HG02763 (cell line): ENCODE data around the gene MAP3K14.
"Not testable (repeated sequence)": the region's sequence is repeated elsewhere in the genome, so short reads cannot be mapped to it uniquely, and the experiment has no call there.

Experiments
- ATAC-seq: cut with Tn5 transposase; IDR thresholded peaks from one replicate; pipeline ENCODE4 v1.9.1; 2021; ENCODE audit warnings: mild to moderate bottlenecking, moderate library complexity; ENCODE audit not compliant: unreplicated experiment

Gene MAP3K14

DNA sequence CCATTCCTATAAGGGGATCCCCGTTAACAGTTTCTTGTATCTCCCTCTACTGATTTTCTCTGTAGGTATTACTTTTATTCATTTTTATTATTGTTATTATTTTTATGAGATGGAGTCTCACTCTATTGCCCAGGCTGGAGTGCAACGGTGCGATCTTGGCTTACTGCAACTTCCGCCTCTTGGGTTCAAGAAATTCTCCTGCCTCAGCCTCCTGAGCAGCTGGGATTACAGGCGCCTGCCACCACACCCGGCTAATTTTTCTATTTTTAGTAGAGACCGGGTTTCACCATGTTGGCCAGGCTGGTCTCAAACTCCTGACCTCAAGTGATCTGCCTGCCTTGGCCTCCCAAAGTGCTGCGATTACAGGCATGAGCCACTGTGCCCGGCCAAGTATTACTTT is 14.6 kb downstream of the MAP3K14 start:
- ATAC-seq, result not testable (repeated sequence)

DNA sequence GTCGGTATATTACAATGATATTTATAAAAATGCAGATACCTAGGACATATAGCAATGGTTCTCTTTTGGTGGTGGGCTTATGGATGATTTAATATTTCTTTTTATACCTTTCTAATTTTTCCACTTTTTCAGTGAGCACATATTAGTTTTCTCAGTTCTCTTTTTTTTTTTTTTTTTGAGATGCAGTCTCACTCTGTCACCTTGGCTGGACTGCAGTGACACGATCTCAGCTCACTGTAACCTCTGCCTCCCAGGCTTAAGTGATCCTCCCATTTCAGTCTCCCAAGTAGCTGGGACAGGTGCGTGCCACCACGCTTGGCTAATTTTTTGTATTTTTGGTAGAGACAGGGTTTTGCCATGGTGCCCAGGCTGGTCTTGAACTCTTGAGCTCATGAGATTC is 15.1 kb downstream of the MAP3K14 start:
- no peak for ATAC-seq

DNA sequence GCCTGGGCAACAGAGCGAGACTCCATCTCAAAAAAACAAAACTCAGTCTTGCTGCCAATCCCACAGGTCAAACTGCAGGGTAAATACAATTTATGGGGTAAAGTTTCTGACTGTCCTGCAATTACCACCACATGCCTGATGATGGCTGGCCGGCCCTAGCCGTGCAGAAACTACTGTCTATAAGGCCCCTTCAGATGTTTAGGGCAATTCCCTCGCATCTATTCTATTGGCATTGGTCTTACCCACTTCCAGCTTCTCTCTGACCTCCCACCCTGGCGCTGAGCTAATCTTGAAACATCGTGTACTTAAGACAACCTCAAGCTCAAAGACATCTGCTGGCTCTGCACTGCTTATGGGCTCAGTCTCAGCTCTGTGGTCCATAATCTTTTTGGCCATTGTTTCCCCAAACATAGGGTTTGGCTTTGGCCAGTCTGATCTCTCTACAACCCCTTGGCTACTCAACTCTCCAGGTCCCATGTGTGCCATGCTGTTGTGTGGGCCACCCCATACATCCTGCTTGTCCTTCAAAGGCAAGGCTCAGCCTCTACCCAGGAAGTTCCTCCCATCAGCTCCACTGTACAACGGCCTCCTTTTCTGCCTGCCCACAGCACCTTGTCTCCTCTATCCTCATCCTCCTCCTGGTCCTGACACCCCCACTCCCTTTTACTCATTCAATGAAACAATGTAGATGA is 16.6 kb downstream of the MAP3K14 start:
- no peak for ATAC-seq

DNA sequence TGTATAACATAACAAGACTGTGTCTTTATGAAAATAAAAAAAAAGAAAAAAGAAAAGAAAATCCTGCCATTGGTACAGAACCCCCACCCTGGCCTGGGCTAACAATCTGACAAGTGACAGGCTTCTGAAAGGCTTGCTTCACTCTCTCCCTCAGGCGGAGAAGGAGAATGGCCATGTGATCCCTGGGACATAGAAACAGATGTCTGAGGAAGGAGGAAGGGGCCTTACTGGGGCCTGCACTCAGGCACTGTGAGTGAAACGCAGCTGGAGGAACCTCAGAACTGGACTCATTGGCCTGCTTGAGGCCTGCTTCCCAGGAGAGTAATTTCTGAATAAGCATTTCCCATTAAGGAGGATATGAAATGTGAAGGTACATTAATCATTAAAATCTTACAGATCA is 17.5 kb downstream of the MAP3K14 start:
- ATAC-seq, result no peak

DNA sequence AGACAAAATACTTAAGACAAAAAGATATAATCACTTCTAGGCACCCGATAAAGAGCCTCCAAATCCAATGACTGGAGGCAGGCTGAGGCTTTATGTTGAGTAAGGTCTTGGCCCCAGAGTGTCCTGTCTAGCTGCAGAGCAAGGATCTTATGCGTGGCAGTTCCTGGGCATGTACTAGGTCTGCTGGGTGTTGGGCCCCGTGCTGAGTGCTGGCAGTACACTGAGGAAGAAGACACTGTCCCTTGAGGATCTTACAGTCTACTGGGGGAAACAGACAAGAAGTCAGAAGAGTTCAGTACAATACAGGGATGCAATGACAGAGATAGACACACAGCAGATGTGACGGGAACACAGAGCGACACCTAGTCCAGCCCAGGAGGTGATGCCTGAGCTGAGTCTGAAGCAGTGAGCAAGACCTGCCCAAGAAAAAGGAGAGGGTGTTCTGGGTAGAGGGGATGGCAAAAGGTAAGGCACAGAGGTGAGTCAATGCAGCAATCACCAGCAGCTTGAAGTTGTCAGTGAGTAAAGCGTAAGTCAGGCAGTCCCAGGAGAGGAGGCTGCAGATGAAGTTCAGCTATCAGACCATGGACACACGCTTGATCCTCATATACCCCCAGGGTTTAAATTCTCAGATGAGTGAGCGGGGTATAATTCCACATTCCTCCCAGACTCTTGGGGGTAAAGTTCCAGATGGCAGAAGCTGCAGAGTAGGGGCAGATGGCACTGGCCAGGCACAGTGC is 18.1 kb downstream of the MAP3K14 start:
- no peak for ATAC-seq

DNA sequence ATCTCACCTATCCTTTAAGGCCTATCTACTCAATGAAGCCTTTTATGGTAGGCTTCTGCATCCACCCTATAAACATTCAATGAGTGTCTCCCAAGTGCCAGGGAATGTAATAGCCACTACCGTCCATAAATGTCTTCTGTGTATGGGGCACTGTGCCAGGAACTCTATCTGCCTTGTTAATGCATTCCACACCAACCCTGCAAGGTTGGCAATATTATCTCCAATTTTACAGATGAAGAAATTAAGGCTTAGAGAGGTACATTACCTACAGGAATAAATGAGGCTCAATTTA is 20.0 kb downstream of the MAP3K14 start:
- no peak for ATAC-seq

DNA sequence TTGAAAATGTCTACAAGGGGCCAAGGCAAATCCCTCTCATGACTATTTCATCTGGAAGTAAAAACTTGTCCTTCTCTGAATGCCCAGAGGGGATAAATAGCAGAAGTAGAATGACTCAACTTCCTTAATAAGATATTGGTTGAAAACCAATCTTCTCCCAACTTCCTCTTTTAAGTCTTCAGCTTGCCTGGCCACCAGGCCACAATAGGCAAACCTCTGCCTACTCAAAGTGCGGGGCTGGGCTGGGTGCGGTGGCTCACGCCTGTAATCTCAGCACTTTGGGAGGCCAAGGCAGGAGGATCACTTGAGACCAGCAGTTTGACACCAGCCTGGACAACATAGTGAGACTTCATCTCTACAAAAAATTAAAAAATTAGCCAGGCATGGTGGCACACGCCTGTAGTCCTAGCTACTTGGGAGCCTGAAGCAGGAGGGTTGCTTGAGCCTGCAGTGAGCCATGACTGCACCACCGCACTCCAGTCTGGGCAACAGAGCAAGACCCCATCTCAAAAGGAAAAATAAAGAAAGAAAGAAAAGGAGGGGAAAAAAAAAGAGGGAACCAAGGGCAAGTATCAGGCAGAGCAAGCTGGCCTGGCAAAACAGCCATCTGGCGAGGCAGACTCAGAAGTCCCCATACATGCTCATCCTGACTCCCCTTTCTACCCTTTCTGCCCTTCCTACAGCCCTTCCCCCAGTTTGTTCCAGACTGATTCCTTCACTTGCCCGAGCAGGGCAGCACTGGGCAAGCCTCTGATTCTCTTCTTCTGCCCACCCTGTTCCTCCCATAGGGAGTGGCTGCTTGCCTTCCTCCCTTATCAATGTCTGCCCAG is 20.6 kb downstream of the MAP3K14 start:
- no peak for ATAC-seq

DNA sequence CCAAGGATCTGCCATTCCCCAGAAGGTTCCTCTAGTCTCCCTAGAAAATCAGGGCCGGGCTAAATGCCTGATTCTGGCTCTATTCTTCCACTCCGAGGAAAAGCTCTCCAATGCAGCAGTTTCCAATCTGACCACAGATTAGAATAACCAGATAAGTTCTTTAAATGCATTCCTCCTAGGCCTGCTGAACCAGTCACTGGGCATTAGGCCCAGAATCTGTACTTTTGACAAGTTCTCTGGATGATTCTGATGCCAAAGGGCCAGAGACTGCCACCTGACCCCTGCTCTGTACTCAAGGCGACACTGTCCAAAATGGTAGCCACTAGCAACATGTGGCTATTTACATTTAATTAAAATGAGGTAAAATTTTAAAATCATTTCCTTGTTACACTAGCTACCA is 22.3 kb downstream of the MAP3K14 start:
- ATAC-seq, result no peak

DNA sequence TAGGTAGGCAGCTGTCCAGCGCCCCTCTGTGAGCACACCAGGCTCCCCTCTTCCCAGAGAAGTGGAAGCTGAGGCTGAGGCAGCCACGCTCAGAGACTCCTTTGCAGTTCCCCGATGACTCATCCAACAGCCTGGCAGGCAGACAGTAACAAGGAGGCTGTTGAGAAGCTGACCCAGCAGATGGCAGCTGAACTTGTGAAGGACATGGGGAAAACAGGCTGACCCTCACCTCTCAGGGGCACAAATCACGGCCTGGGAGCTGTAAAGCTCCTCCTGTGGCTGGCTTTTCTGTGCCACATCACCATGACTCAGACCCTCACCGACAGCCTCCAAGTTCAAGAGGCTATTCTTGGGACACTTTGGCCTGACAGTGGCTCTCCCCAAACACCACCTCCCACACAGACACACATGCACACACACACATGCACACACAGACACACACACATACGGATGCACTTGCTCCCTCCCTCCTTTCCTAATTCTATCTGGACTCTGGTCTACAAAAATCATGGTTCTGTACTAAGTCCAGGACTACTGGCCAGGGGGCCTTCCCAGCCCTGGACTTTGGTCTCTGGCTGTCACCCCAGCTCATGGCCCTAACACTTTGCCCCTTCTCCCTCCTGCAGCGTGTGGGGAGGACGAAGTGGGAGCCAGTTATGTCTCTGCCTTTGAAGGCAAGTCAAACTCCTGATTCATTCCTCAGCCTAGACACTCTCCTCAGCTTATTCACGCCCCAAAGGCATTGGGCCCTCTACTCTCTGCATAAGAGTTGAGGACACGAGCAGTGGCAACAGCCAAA is 23.2 kb downstream of the MAP3K14 start:
- ATAC-seq, result no peak

DNA sequence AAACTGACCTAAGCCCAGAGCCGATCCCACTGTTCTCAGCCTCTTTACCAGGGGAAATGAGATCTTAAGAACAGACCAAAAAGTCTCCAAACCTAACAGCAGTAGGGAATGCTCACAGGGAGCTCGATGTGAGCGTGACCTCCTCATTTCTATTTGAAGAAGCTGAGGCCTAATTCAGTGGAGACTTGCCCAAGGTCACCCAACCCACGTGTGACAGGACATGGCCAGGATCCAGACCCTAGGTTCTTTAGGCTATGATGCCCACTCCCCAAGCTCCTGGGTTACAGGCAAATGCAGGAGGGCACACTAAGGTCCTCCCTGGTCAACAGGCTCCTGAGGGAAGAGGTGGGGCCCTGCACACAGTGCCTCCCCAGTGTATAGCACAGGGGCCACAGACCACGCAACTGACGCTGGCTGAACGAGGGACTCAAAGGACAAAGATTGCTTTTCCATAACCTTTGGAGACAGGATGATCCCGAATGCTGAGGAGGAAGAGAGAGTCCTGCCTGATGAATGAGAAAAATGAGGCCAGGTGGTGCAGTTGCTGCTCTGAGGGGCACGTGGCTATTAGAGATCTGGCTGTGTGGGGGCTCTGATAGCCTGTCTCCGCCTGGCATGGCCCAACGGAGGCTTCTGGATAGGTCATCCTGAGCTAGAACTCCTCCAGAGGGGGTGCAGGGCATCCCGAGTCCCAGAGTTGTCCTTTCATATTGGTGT is 24.0 kb downstream of the MAP3K14 start:
- ATAC-seq, result no peak

DNA sequence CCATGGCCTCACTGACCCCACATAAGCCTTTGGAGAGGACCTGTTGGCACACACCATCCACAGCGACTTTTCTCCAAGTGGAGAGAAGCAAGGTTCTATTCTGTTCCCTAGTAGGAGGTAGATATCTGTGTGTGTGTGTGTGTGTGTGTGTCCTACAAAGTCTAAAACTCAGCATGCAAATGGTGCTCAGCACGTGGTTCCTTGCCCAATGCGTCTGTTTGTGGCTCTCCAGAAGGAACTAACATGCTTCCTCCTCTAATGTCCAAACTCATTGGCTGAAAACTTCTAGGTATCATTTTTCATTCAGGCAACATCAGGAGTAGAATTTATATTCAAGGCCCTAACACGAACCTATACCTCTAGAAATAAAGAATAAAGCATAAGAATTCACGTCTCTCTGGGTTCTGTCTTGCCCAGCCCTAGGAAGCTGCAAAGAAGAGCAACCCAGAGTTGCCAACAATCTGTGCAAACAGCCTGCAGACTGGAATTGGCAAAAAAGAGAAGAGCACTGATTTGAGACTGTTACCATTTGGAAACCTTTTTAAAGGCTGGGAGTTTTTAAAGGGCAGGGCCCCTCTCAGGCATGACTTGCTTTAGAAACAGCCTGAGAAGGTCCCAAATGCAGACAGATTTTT is 25.5 kb downstream of the MAP3K14 start:
- no peak for ATAC-seq

DNA sequence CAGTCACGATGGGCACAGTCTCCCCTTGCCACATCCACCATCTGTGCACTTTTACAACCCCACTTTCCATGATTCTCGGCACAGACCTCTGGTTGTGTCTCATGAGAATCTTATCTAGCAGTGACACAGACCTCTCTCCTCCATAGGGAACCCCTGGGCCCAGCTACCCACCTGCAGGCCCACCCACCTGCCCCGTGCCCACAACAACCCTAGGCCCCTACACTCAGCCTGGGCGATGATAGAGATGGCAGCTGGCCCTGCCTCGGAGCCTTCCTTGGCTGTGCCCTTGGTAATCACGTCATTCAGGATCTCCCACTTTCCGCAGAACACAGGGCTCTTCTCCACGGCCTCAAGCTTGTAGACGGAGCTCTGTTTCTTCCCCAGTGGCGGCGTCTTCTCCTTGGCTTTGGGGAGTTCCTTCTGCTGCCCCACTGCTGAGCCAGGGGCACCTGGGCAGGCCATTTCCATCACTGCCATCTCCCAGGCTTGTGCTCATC is 26.5 kb downstream of the MAP3K14 start:
- no peak for ATAC-seq

DNA sequence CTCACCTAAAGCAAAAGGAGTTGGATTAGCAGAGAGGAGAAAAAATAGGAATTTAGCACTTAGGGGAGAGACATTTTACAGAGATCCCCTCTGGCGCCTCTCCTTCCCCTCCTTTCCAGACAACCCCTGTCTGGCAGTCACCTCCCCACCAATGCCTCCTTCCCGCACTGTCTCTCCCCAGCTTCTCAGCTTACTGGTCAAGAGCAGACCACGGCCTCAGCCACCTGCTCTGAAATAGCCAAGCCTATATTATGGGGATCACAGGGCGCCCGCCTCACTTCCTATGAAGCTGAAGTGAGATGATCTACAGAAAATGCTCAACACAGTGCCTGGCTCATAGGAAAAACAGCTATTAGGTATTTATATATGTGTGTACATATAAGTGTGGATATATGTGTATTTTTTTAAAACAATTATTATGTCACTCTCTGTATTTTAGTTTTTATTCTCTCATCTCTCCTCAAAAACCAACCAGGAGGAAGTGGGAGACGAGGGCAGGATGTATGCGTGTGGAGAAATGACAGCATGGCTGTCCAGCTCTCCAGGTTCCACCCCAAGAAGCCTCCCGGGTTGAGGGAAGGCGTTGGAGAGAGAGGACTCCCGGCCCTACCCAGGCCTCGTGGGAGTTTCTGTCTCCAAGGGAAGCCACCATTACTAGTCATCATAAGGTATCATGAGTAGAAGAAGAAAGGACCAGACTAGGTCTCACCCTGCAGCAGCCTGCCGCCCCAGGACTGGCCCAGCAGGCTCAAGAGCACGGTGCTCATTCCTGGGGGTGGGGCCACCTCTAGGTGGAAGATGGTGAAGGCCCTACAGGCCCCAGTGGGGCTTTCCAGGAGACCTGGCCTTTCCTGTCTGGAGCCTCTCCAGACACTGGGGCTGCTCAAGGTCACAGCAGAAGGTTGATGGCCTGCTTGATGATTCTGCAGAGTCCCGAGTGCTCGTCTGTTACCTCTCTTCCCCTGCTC is 27.2 kb downstream of the MAP3K14 start:
- no peak for ATAC-seq

DNA sequence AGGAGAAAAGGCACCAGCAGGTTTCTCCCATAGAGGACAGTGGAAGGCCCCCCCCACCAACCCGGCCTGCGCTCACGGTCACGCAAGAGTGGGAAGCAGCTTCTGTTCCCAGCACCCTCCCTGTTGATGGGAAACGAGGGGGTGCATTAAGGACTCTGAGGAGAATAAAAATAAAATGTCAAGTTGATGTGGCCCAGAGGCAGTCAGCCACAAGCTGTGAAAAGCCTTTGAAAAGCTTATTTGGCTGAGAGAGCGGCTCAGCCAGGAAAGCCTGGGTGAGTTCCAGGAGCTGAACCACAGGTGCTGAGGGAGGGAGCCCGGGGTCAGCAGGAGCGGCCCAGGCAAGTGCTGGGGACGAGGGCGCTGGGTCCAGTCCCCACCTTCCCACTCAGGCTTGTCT is 28.0 kb downstream of the MAP3K14 start:
- ATAC-seq, result no peak

DNA sequence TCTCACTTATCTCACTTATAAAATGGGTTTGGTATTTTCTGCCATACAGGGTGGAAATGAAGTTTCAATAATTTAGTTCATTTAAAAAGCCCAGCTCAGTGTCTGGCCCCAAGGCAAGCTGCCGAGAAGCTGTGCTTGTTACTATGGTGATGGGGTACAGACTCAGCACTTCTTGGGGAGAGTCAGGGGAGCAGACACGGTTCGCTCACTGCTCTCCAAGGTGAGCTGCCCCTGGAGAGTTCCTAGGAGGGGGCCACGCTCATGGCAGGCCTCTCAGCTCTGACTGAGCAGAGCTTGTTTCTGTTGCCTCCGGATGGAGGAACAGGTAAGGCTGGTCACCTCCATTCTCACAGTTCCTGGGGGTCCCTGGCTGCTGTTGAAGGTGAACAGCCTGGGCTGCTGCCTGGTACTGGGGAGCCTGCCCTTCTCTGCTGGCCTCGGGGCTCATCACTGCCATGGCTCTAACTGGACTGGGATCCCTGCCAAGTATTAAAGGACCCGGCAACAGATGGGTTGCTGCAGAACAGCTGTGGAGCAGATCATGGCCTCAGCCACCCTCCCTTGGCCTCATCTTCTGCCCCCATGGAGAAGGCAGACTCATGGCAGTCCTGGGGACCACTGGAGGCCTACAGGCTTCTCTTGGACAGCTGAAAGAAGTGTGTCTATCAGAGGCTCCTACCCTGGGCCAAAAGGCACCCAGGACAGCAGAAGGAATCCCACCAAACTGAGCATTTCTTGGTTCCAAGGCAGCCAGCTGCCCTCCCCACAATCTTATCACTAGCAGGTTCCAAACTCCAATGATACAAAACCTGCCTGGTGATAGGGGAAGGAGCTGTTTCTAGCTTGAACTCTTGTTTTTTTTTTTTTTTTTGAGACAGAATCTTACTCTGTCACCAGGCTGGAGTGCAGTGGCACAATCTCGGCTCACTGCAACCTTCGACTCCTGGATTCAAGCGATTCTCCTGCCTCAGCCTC is 29.0 kb downstream of the MAP3K14 start:
- ATAC-seq, result no peak

DNA sequence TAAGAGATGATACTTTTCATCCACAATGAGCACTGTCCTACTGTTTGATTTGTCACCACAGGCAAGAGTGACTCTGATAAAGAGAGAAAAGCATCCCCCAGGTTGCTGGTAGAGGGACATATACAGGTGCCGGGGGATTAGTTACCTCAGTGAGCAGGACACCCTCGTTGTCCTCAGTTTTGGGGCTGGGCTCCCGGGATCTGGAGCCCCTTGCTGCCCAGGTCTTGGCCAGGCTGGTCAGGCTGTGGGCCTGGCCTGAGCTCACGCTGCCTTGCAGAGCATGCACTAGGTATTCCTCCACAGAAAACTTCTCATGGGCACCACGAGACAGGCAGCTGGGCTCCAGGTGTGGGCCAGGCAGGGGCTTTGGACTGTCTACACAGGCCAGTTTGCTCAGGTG is 30.5 kb downstream of the MAP3K14 start:
- no peak for ATAC-seq
